Anterior cingulate cortex (tissue), 58 donors: ENCODE measurements around the gene ACER3.
"Not testable (repeated sequence)": the region's sequence is repeated elsewhere in the genome, so short reads cannot be mapped to it uniquely, and the experiment has no call there.

Experiments used
- DNase-seq, 58 donors: peaks; one replicate each; lab custom pipeline; 2025; lab: John Stamatoyannopoulos, UW

ACER3 gene

DNA sequence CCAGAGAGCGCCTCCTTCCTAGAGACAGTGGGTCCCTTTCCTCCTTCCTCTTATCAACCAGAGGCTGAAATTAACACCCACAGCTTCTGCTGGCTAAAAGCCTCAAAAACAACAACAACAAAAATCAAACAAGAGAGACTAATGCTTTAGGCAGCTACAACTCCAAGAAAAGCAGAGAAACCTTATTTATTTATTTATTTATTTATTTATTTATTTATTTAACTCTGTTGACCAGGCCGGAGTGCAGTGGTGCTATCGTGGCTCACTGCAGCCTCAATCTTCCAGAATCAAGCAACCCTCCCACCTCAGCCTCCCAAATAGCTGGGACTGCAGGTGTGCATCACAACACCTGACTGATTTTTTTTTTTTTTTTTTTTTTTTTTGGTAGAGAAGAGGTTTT, 170.9 kb downstream of the ACER3 start:
- no peak for DNase-seq

DNA sequence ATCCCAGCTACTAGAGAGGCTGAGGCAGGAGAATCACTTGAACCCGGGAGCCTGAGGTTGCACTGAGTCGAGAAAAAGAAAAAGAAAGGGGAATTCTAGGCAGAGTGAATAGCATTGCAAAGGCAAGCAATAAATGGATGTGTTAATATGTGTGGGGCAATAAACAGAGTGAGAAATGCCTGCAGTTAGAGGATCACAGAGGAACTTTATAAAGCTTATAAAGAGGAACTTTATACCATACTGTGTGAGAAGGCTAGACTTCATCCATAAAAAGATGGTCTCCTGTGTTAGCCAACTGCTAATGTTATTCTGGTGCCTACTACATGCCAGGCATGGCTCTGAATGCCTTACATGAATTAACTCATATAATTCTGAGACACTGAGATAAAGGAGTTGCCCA, 174.3 kb downstream of the ACER3 start:
- no peak for DNase-seq

DNA sequence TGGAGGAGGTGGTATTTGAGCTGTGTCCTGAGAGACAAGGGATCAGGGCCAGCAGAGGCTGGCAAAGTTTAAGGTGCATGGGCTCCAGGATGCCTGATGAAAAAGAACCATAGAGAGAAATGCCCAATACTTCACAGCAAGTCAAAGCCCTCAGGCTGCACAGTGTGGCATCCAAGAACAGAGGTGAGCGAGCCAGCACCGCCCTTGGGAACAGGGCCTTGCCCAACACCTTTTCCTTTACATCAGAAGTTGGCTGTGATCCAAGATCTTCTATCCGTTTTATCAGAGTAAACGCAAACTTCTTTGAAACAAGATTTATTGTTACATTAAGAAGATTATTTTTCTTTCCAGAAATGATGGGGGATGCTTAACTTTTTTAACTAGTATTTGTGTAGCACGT, 174.9 kb downstream of the ACER3 start:
- no peak for DNase-seq

GRCh38 chr11:77036398-77036797, 175.7 kb downstream of the ACER3 start:
- DNase-seq, result no peak

- DNase-seq, result no peak
These were observed 176.3 kb downstream of the ACER3 start for GRCh38 chr11:77037057-77037456.

GRCh38 chr11:77038029-77038824, 177.5 kb downstream of the ACER3 start:
- DNase-seq, result no peak

DNA sequence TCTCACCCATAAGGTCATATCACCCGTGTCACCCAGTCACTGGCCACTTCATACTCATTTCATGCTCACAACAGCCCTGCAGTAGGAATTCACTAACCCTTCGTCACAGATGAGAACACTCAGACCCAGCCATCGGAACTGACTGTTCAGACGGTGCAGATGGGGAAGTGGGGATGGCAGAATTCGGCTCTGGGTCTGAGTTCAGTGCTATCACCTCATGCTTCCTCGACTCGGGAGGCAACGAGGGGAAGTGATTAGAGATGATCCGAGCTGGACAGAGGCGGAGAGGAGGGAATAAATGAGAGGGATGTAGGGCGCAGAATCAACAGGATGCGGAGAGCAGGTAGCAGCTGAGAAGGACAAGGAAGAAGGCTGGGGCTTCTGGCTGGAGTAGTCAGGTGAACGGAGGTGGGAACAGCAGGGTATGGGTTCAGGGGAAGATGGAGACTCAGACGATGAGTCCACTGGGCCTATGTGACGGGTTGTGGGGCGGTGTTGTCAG, 178.2 kb downstream of the ACER3 start:
- DNase-seq, result no peak

GRCh38 chr11:77039491-77040400, 179.0 kb downstream of the ACER3 start:
- peak in 3 of 58 donors; percentile 22 to 23 (median 22) for DNase-seq

DNA sequence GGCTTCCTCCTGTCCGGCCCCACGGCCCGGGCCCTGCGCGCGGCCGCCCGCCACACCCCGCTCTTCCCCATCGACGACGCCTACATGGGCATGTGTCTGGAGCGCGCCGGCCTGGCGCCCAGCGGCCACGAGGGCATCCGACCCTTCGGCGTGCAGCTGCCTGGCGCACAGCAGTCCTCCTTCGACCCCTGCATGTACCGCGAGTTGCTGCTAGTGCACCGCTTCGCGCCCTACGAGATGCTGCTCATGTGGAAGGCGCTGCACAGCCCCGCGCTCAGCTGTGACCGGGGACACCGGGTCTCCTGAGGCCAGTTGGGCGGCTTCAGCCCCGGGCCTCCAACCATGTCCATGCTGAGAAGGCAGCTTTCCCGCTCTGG, 179.7 kb downstream of the ACER3 start:
- no peak for DNase-seq

DNA sequence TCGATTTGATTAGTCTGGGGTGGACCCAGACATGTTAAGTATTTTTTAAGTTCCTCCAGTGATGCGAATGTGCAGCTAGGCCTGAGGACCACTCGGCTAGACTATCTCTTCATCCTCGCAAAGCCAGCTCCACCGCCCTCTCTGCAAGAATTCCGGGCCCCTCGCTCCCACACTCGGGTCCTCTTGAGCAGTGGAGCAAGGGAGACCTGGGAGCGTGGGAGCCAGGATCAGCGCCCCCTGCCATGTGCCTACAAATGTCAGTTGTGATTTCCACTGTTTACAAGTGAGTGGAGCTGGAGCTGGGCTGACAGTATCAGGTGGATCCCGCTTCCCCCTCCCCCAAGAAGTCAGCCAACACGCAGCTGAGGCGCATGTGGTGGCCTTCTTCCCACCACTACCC, 180.2 kb downstream of the ACER3 start:
- no peak for DNase-seq

DNA sequence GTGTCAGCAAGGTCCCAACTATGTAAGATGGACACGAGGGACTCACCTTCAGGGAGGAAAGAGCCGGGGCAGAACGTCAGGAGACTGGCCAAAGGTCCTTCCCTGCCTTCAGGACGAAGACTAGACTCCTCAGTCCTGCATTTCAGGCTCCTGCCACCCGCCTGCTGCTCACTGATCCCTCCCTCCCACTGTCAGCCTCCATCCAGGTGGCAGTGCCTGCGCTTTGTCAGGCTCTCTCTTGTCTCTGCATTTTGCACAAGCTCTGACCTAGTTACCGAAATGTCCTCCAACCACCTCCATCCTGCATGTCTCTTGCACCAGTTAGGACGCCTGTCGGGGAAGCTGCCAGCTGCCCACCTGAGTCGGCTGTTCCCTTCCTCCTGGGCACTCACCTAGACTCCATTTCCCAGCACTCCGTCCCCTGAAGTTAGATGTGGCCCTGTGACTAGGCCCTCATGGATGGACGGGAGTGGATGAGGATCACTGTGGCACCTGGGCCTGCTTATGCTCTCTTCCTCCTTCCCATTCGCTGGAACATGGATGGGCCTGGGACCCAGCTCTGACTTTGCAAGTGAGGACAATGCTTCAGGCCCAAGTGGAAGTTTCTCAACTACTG, 181.5 kb downstream of the ACER3 start:
- DNase-seq, result no peak

GRCh38 chr11:77044356-77044755, 183.6 kb downstream of the ACER3 start:
- DNase-seq, result no peak

- no peak for DNase-seq
These were observed 184.2 kb downstream of the ACER3 start for GRCh38 chr11:77044886-77045285.

GRCh38 chr11:77046060-77046501, 185.4 kb downstream of the ACER3 start:
- peak in 5 of 58 donors; percentile 11 to 28 (median 17) for DNase-seq

- DNase-seq, result peak in 40 of 58 donors; percentile 7 to 86 (median 60)
These were observed 186.5 kb downstream of the ACER3 start for GRCh38 chr11:77047007-77047927.

DNA sequence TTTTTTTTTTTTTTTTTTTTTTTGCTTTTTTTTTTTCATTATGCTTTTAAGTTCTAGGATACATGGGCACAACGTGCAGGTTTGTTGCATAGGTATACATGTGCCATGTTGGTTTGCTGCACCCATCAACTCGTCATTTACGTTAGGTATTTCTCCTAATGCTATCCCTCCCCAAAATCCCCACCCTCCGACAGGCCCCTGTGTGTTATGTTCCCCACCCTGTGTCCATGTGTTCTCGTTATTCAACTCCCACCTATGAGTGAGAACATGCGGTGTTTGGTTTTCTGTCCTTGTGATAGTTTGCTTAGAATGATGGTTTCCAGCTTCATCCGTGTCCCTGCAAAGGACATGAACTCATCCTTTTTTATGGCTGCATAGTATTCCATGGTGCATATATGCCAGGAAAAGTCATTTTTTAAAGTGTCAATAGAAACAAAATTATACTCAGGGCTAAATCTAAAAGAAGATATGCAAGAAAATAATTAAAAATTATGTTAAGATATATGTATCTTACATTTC, 187.3 kb downstream of the ACER3 start:
- not testable (repeated sequence) for DNase-seq

DNA sequence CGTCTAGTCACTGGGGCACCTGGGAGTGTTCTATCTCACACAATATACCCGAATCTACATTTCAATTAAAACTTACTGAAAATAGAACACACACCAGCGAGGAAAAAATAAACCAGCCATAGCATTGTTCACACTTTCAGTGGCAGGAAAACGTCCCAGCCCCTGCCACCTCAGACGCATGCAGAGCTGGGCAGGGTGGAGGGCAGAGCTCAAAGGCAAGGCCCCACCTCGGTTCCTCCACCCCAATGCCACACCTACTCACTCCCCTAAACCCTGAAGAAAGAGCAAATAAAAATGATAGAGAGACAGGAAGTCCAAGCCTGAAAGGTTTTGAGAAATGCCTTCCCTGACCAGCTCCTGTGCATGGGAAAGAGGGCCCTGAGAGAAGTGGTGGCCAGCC, 188.3 kb downstream of the ACER3 start:
- no peak for DNase-seq

- DNase-seq, result no peak
These were observed 190.8 kb downstream of the ACER3 start for GRCh38 chr11:77051511-77051910.

DNA sequence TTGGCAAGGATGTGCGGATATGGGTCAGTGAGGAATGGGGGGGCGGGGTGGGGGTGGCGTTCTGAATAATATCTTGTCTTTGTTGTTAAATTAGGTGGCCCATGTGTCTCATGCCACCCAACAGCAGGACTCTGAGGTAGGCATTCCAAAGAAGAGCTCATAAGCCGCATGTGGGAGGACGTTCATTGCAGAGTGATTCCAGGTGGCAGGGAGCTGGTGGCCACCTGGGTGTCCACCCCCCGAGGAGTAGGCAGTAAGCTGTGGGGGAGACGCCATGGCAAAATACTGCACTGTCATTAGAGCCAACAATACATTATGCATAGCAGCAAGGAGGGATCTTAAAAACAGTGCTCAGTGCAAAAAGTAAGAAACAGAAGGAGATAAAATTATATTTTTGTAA, 191.8 kb downstream of the ACER3 start:
- no peak for DNase-seq
